ENCODE results near the gene AR.

DNA sequence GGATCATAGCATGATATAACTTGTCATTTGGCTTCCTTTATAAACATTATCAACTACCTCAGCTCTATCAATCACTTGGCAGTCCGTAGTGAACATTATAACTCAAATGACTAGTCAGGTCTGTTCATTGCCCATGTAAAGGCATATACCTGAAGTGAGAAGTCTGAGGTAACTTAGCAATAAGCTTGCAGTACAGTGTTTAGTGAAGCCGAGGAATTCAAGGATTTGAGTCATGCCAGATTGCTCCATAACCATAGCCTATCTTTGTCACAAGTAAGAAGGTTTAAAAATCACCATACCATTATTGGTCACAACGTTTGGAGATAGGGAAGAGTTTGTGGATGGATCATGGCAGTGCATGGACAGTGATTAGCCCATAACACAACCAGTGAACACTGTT lies 41.6 kb downstream of the AR start:
- TF ChIP-seq, protein P1, sequence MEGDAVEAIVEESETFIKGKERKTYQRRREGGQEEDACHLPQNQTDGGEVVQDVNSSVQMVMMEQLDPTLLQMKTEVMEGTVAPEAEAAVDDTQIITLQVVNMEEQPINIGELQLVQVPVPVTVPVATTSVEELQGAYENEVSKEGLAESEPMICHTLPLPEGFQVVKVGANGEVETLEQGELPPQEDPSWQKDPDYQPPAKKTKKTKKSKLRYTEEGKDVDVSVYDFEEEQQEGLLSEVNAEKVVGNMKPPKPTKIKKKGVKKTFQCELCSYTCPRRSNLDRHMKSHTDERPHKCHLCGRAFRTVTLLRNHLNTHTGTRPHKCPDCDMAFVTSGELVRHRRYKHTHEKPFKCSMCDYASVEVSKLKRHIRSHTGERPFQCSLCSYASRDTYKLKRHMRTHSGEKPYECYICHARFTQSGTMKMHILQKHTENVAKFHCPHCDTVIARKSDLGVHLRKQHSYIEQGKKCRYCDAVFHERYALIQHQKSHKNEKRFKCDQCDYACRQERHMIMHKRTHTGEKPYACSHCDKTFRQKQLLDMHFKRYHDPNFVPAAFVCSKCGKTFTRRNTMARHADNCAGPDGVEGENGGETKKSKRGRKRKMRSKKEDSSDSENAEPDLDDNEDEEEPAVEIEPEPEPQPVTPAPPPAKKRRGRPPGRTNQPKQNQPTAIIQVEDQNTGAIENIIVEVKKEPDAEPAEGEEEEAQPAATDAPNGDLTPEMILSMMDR (IDR thresholded peaks at IDR 0.05): no peak
- TF ChIP-seq POLR2A (IDR thresholded peaks at IDR 0.05): no peak
